HG03558 (cell line): ENCODE data around the gene CNFN.

Experiments
- ATAC-seq: cut with Tn5 transposase; IDR thresholded peaks from one replicate; pipeline ENCODE4 v1.9.1; 2021; ENCODE audit warnings: moderate number of reproducible peaks; ENCODE audit not compliant: unreplicated experiment; ENCODE audit errors: extremely low read depth

The CNFN gene

DNA sequence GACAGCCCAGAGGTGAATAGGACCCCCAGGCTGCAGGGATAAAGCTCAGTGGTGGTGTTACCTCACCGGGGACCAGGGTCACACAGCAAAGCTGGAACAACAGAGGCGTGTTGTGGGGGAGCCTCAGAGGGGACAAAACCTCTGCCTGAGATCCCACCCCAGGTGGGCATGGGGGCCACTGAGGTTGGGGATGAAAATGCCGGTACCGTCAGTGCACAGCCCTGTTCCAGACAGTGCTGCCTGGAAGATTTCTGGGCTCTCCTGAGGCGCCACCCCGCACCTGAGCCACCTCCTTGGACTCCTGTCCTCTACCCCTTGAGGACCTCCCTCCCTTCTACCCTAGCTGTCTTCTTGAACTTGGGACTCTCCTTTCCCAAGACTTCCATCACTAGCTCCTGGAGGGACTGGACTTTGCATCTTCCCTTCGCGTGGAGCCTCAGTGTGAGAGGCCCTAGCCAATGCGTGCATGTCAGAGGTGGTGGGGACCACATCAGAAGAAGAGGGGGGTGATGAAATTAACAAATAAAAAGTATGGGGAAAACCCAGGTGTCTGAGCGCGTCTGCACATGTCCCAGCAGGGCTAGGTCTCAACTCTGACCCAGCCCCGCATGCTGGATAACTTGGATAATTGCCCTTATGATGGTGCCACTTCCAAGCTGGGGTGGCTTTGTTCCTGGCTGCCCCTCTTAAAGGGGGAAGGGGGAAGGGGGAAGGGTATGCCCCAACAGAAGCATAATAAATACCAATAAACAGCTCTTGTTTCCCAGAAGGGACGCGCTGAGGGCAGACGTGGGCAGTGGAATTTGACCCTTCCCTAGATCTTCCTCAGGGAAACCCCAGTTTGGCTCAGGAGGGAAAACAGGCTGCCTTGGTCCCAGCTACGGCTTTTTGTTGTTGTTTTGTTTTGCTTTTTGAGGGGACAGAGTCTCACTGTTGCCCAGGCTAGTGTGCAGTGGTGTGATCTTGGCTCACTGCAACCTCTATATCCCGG is 11.6 kb downstream of the CNFN start:
- no peak for ATAC-seq

DNA sequence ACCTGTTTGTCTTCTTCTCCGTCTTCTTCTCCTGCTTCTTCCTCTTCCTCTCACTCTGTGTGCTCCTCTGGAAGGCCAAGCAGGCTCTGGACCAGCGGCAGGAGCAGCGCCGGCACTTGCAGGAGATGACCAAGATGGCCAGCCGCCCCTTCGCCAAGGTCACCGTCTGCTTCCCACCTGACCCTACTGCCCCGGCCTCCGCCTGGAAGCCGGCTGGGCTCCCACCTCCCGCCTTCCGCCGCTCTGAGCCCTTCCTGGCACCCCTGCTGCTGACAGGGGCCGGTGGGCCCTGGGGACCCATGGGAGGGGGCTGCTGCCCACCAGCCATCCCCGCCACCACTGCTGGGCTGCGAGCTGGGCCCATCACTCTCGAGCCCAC is 13.9 kb downstream of the CNFN start:
- no peak for ATAC-seq

DNA sequence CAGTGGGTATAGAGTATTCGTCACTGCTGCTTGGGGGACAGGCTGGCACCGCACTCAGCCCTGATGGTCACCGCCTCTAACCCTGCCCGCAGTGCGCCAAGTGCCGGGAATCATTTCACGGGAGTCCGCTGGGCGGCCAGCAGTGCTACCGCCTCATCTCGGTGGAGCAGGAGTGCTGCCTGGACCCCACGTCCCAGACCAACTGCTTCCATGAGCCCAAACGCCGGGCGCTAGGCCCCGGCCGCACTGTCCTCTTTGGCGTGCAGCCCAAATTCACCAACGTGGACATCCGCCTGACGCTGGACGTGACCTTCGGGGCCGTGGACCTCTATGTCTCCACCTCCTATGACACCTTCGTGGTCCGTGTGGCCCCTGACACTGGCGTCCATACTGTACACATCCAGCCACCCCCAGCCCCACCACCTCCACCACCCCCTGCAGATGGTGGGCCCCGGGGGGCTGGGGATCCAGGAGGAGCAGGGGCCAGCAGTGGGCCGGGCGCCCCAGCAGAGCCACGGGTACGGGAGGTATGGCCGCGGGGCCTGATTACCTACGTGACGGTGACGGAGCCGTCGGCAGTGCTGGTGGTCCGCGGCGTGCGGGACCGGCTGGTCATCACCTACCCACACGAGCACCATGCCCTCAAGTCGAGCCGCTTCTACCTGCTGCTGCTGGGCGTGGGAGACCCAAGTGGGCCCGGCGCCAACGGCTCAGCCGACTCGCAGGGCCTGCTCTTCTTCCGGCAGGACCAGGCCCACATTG is 14.5 kb downstream of the CNFN start:
- no peak for ATAC-seq

DNA sequence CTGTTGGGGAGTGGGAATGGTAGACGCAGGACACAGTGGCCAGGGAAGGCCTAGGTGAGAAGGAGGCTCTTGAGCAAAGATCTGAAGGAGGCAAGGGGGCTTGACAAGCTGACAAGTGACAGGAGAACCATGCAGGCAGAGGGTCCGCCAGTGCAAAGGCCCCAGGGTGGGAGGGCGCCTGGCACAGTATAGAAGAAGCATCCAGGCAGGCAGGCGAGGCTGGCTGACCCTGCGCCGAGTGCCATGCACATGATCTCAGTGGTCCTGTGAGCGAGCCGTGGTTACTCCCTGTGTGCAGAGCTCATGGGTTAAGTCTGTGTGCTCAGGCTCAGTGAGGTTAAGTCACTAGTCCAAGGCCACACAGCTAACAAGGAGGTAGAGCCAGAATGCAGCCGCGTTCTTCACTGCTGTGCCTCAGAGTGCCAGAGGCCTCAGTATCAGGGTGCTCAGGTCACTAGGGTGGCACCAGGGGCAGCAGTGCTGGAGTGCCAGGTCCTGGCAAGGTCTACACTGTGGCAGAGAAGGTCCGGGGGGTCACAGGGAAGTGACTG is 15.2 kb downstream of the CNFN start:
- no peak for ATAC-seq

DNA sequence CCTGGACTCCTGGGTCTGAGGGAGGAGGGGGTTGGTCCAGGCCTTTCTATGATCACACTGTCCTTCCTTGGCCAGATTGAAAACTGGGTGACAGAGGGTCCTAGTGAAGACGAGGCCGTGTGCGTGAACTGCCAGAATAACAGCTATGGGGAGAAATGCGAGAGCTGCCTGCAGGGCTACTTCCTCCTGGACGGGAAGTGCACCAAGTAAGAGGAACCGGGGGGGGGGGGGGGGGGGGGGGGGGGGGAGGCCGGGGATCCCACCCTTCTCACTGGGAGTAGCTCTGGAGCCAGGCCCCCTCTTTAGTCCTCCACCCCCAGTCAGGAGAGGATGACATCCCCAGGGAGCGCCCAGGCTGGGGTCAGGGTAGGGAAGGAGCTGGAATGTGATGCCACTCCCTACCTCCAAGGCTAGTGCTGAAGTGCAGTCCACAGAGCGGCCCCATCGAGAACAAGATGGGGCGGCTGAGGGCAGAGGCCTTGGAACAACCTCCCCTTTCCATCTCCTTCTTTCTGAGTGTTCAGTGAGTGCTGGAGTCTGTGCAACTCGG is 19.4 kb downstream of the CNFN start:
- no peak for ATAC-seq

DNA sequence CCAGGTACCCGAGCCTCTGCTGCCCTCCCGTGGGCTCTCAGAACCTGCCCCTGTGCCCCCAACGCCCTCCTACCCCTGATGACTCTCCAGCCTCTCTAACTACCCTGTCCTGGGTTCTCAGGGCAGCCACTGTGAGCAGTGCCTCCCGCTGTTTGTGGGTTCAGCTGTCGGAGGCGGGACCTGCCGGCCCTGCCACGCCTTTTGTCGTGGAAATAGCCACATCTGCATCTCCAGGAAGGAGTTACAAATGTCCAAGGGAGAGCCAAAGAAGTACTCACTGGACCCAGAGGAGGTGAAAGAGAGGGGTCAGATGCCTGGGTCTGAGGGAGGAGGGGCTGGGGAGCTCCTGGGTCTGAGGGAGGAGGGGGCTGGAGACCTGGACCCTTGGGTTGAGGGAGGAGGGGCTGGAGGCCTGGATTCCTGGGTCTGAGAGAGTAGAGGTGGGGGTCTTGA is 20.0 kb downstream of the CNFN start:
- ATAC-seq: no peak

DNA sequence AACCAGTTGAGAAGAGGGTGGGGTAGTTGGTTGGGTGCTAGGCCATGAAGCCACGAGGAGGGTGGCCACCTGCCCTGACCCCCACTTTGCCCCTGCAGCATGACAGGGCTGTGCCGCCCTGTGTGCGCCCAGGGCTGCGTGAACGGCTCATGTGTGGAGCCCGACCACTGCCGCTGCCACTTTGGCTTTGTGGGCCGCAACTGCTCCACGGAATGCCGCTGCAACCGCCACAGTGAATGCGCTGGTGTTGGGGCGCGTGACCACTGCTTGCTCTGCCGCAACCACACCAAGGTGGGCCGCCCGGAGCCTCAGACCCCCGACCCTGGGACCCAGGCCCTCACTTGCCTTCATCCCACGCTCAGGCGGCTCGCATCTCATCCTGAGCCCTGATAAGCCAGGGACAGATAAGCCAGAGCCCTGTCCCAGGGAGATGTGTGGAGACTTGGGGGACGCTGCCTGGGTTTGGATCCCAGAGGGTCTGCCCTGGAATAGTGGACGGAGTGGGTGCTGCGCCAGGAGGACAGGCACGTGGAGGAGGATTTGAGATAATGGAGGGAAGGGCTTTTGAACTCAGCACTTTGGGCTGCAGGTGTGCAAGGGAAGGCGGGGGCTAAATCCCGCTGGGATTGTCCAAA is 20.5 kb downstream of the CNFN start:
- no peak for ATAC-seq

DNA sequence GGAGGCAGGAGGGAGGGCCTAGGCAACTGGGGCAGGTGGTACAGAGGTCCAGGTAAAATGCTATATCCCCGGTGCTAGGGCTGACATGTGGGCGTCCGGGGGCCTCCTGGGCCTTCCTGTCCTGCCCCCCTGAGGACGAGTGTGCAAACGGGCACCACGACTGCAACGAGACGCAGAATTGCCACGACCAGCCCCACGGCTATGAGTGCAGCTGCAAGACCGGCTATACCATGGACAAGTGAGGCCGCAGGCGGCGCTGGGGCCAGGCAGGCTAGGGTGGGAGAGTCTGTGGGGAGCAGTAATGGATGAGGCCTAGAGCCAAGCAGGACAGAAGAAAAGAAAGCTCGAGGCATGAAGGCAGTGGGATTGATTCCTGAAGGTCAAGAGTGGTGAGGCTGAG is 21.3 kb downstream of the CNFN start:
- no peak for ATAC-seq

DNA sequence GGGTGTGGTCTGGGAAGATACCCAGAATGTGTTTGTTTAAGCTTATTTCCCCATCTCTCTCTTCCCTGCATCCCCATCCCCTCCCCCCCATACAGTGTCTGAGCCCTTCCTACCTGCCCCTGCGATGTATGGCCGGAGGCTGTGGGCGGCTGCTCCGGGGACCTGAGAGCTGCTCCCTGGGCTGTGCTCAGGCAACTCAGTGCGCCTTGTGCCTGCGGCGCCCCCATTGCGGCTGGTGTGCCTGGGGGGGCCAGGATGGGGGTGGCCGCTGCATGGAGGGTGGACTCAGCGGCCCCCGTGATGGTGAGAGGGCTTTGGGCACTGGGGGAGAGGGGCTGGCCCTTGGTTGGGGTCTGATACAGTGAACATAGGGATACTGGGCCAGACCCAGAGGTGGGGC is 21.7 kb downstream of the CNFN start:
- no peak for ATAC-seq

DNA sequence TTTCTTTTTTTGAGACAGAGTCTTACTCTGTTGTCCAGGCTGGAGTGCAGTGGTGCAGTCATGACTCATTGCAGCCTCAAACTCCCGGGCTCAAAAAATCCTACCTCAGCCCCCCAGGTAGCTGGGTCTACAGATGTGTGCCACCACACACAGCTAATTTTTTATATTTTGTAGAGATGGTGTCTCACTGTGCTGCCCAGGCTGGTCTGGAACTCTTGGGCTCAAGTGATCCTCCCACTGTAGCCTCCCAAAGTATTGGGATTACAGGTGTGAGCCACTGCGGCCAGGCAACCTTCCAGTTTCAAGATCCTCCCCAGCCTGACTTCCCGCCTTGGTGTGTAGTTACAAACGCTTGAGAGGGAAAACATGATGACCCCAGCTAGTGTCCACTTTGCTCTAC is 22.2 kb downstream of the CNFN start:
- no peak for ATAC-seq

DNA sequence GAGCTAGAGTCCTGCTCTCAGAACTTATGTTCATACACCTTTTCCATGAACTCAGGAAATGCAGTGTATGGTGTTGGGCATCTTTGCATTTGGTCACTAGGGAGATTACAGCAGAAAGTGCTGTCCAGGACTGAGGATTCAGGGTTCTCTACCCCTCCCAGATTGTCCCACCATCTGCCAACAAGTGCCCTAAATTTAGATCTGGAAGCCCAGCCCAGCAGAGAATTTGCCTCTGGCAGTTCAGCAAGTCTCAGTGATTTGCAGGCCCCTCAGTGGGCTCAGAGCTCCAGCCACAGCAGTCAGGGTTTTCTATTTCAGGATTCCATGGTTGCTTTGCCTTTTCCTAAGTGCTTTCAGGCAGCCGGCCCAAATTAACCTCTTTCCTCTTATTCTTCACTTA is 23.4 kb downstream of the CNFN start:
- ATAC-seq: no peak

DNA sequence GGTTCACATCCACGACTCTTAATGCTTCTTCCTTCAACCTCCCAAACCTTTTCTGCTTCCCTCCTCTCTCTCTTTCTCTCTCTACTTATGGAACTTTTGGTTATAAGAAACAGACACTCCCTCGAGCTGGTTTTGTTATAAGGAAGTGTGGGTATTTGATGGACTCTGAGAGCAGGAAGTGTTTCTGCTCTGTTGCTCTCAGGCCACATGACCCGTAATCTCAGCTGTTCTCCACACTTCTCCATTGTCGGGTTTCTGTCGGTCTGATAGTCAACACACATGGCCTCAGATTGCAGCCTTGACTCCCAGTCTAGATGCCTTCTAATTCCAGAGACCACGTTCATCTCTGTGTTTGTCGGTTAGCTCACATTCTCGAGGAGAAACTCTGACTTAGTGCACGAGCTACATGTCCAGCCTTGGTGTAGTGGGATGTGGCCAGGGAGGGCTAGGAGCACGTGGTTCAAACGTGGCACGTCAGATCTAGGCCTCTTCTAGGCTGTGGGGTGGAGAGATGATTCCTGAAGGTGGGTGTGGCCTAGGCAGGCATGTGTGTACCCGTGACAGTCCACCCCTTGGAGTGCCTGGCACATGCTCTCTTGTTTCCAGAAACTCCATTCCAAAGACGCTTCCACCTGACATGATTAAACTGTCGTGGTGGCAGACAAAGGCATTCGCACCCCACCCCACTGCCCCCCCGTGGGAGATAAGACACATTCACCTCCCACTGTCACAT is 26.3 kb downstream of the CNFN start:
- no peak for ATAC-seq

DNA sequence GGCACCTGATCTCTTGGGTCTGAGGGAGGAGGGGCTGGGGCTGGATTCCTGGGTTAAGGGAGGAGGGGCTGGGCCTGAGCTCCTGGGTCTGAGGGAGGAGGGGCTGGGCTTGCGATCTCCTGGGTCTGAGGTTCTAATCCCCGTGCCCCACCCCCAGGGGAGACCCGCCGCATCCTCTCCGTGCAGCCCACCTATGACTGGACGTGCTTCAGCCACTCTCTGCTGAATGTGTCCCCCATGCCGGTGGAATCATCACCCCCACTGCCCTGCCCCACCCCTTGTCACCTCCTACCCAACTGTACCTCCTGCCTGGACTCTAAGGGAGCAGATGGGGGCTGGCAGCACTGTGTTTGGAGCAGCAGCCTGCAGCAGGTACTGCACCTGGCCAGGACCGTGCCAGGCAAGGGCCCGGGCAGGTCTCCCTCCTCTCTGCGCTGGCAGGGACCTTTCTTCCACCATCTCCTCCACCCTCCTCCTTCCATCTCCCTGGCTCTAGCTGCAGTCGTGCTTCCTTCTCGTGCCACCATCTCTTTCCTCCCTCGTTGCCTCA is 27.1 kb downstream of the CNFN start:
- ATAC-seq: no peak

DNA sequence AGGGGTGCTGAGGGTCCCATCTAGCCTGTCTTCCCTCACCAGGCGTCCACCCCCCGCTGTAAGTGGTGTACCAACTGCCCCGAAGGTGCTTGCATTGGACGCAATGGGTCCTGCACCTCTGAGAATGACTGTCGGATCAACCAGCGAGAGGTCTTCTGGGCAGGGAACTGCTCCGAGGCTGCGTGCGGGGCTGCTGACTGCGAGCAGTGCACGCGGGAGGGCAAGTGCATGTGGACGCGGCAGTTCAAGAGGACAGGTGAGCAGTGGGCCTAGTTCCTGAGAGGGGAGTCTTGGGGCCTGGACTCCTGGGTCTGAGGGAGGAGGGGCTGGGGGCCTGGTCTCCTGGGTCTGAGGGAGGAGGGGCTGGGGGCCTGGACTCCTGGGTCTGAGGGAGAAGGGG is 27.8 kb downstream of the CNFN start:
- ATAC-seq: no peak

DNA sequence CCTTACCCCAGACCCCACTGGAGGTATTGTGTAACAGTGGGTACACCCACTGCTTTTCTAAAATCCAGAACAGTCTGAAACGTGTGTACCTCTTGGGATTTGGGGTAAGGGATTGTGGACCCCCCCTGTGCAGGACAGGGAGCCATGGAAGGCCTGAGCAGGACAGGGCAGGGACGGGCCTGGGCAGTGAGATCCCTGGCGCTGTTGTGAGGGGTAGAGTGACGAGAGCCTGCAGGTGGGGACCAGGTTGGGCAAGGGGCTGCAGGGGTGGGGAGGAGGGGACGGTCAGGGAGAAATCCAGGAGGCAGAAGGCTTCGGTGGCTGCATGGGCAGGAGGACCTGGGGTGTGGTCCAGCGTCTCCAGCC is 28.6 kb downstream of the CNFN start:
- ATAC-seq: no peak

DNA sequence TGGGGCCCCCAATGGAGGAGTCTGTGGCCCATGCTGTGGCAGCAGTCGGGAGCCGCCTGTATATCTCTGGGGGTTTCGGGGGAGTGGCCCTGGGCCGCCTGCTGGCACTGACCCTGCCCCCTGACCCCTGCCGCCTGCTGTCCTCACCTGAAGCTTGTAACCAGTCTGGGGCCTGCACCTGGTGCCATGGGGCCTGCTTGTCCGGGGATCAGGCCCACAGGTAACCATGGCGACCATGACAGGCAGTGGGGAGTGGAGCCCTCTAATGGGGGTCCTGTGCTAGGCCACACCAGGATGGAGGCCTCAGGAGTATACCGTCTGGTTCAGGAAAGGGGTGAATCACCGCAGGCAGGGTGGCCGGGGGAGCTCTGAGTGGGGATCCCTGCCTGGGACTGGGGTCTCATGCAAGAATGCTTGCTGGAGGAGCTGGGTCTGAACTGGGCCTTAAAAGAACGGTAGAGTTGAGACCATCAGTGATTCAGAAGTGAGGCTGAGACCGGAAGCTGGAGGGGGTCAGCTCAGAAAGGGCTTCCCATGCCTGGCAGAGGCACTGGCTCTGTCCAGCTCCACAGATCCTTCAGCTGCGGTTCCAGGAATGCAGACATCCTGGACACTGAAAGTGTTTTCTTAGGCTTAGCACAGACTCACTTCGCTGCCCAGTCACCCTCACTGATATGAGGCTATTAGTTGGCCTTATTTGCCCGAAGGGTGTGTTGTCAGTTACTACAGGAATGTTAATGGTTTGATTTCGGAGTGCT is 29.1 kb downstream of the CNFN start:
- ATAC-seq: no peak

DNA sequence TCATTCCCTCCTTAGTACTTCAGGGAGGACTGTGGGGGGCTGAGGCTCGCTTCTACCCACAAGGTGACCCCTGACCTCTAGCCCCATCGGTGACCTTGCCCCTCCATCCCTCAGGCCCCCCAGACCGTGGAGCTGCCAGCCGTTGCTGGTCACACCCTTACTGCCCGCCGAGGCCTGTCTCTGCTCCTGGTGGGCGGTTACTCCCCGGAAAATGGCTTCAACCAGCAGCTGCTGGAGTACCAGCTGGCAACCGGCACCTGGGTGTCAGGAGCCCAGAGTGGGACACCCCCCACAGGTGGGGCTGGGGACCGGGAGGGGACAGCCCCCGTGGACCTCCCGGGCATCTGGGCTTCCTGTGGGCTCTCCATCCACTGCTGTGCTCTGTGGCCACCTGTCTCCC is 32.8 kb downstream of the CNFN start:
- no peak for ATAC-seq

DNA sequence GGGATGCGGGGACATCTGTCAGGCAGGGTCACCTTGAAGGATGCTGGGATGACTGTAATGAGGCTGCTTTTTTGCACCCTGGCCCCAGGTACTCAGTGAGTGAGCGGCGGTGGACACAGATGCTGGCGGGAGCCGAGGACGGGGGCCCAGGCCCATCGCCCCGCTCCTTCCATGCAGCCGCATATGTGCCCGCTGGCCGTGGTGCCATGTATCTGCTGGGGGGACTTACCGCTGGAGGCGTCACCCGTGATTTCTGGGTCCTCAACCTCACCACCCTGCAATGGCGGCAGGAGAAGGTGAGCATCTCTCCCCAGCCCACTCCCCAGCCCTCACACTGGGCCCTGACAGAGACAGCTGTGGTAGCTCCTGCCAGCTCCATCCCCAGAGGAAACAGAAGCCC is 33.4 kb downstream of the CNFN start:
- ATAC-seq: no peak

DNA sequence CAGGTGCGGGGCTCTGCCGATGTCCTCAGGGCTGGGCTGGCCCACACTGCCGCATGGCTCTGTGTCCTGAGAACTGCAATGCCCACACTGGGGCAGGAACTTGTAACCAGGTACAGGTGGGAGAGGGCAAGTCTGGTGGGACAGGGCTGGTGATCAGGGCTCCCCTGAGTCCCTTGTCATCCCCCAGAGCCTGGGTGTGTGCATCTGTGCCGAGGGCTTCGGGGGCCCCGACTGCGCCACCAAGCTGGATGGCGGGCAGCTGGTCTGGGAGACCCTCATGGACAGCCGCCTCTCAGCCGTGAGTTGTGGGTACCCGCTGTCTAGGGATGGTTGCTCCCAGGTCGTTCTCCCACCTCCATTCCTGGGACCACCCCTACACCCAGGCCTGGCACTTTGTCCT is 34.2 kb downstream of the CNFN start:
- ATAC-seq: no peak
